ENCODE measurements around the gene RNF2. TPM values are rescaled to one million over a fixed set of nuclear protein-coding genes. Genes with fewer than 3 reads are reported as not detected.

Gene RNF2
- total RNA-seq, 4 donors from 2014 or later: 11.9 to 15.3 (median 13.0) TPM

- no peak overlapping the region for H3K27ac ChIP-seq
- H3K4me3 ChIP-seq: no peak overlapping the region
- intact Hi-C loops (cut with DNase I): no loop called here
- DNase-seq: no peak
- H3K27me3 ChIP-seq: no peaks in the 10 kb centered on the region
- TF ChIP-seq CTCF (IDR thresholded peaks at IDR 0.05): no peak
- TF ChIP-seq POLR2A (IDR thresholded peaks at IDR 0.05): no peak
- H3K4me1 ChIP-seq: no peaks in the 10 kb centered on the region
- WGBS, 2 donors: 75 to 87% methylated on average over 3 of the region's 3 CpGs
- peaks cover 0 to 17% (median 12%) of the 10 kb centered on the region in 3 donors for H3K9me3 ChIP-seq
- peaks cover 0 to 43% (median 0%) of the 10 kb centered on the region in 3 donors for H3K36me3 ChIP-seq
Measured at GRCh38 chr1:185104083-185104482, 58.7 kb downstream of the RNF2 start.

- intact Hi-C loops (cut with DNase I): no loop called here
- Histone ChIP-seq H3K27ac (no peak overlapping the region), H3K27me3 (no peaks in the 10 kb centered on the region), H3K9me3 (peaks cover 0 to 23% (median 12%) of the 10 kb centered on the region in 3 donors), H3K4me1 (no peaks in the 10 kb centered on the region), H3K36me3 (peaks cover 0 to 33% (median 0%) of the 10 kb centered on the region in 3 donors), H3K4me3 (no peak overlapping the region)
- WGBS, 2 donors: 82 to 93% methylated on average over 3 of the region's 3 CpGs
- DNase-seq: no peak
- no peak for TF ChIP-seq CTCF (IDR thresholded peaks at IDR 0.05)
- no peak for TF ChIP-seq POLR2A (IDR thresholded peaks at IDR 0.05)
Measured at GRCh38 chr1:185105121-185105520, 59.8 kb downstream of the RNF2 start.

- no peak overlapping the region for H3K27ac ChIP-seq
- no peaks in the 10 kb centered on the region for H3K27me3 ChIP-seq
- TF ChIP-seq POLR2A (IDR thresholded peaks at IDR 0.05) (no peak), CTCF (IDR thresholded peaks at IDR 0.05) (no peak)
- no peak for DNase-seq
- H3K36me3 ChIP-seq: peaks cover 0 to 7% (median 0%) of the 10 kb centered on the region in 3 donors
- intact Hi-C loops (cut with DNase I): no loop called here
- H3K4me3 ChIP-seq: no peak overlapping the region
- H3K4me1 ChIP-seq: no peaks in the 10 kb centered on the region
- peaks cover 0 to 23% (median 12%) of the 10 kb centered on the region in 3 donors for H3K9me3 ChIP-seq
Measured at GRCh38 chr1:185108321-185108720, 63.0 kb downstream of the RNF2 start.

GRCh38 chr1:185110145-185110544, 64.8 kb downstream of the RNF2 start:
- Histone ChIP-seq H3K9me3 (peaks cover 0 to 23% (median 12%) of the 10 kb centered on the region in 3 donors), H3K4me3 (no peak overlapping the region), H3K36me3 (no peaks in the 10 kb centered on the region), H3K27ac (no peak overlapping the region), H3K4me1 (no peaks in the 10 kb centered on the region), H3K27me3 (no peaks in the 10 kb centered on the region)
- intact Hi-C loops (cut with DNase I): no loop called here
- no peak for TF ChIP-seq CTCF (IDR thresholded peaks at IDR 0.05)
- TF ChIP-seq POLR2A (IDR thresholded peaks at IDR 0.05): no peak
- DNase-seq: no peak

GRCh38 chr1:185111873-185112272, 66.5 kb downstream of the RNF2 start:
- TF ChIP-seq POLR2A (IDR thresholded peaks at IDR 0.05) (no peak), CTCF (IDR thresholded peaks at IDR 0.05) (no peak)
- no peaks in the 10 kb centered on the region for H3K27me3 ChIP-seq
- no peak for DNase-seq
- H3K9me3 ChIP-seq: peaks cover 0 to 22% (median 12%) of the 10 kb centered on the region in 3 donors
- intact Hi-C loops (cut with DNase I): no loop called here
- H3K4me1 ChIP-seq: no peaks in the 10 kb centered on the region
- no peak overlapping the region for H3K27ac ChIP-seq
- no peak overlapping the region for H3K4me3 ChIP-seq
- H3K36me3 ChIP-seq: no peaks in the 10 kb centered on the region

Data from esophagus squamous epithelium (tissue), 5 donors.